GM21619 (cell line): ENCODE results near the gene TSPAN11.
"Not testable (repeated sequence)": the region's sequence is repeated elsewhere in the genome, so short reads cannot be mapped to it uniquely, and the experiment has no call there.

Experiments
- ATAC-seq: cut with Tn5 transposase; IDR thresholded peaks from one replicate; pipeline ENCODE4 v1.9.1; 2021; ENCODE audit not compliant: unreplicated experiment

The TSPAN11 gene, protein sequence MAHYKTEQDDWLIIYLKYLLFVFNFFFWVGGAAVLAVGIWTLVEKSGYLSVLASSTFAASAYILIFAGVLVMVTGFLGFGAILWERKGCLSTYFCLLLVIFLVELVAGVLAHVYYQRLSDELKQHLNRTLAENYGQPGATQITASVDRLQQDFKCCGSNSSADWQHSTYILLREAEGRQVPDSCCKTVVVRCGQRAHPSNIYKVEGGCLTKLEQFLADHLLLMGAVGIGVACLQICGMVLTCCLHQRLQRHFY

DNA sequence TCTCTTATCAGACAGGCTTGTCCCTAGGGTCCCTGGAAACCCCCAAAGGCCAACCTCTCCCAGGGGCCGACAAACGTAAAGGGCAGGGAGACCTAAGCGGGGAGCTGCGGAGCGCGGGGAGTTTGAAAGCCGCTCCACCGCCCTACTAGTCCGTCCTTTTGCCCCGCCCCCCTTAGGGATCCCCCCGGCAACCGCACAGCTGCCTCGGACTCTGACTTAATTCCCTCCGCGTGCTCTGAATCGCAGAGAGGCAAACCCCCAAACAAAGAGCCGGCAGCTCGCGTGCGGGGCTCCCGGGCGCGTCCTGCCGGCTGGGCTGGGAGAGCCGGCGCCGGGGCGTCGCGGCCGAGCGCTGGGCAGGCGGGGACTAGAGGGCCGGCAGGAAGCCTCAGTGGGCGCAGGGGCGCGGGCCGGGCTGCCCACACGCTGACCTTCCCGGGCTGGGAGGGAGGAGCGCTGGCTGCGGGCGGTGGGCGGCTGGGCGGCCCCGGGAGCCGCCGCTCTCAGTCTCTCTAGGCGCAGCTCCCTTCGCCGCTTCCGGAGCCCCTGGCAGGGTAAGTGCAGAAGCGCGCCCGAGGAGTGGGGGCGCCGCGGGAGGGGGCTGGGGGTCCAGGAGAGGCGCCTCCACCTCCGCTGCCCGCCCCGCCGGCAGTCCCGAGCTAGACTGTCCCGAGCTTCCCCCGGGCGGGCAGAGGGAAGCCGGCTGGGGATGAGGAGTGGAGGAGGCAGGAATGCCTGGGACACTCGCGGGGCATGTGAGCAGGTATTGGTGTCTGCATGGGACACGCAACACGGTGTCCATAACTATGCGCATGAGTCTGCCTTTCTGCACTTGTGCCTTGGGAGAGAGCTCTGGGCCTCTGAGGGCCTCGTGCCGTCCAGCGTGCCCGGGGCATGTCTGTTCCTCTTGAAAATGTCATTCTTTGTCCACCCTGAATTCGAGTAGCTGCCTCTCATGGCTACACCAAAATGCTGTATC is at the start of gene TSPAN11:
Gene TSPAN11 (plus strand): TSS at position 506 of the 979 bp plus-strand sequence. CDS start 27,244 bp downstream, outside the sequence.
- no peak for ATAC-seq

DNA sequence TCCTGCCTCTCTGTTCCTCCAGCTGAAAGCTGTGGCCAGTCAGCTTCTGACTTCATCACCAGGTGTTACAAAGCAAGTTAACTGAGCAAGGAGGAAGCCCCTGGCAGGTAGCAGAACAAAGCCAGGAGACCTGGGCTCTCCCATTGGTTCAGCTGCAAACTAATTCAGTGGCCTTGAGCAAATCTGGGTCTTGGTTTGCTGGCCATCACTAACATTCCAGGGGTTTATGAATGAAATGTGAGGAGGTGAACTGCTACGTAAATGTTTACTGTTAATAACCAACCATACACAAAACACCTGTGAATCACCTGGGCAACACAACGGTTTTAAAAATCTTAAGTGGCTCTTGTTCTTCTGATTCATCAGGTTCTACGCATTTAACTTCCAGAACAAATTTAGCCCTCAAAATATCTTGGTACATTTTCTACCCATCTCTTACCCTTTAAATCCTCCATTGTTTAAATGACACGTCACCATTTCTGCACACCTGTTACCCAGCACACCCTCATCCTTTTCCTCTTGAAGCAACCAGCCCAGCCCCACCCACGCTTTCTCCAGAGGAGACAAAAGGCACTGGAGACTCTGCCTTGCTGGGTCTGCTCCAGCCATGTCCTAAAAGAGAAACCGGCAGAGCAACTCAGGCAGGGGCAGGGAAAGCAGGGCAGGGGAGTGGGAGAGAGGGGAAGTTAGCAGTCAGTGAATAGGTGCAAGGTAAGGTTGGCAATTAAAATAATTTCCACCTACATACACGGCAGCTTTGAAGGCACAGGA is 49.3 kb upstream of the TSPAN11 start:
- ATAC-seq: no peak

DNA sequence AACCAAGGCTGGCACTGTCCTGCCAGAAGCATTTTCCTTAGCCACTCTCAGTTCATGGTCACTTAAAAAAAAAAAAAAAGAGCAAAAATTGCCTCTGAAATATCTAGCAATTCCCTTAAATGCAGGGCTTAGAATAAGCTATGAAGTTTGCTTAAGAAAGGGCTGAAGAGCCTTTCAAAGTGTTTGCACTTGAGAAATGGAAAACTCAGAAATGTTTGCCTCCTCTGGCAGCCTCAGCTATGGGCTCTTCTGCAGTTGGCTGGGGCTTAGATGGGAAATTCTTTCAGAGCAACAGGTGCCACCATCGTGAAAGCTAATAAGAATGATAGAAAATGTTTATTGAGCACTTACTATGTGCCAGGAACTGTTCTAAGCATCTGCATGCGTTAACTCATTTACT is 48.5 kb upstream of the TSPAN11 start:
- no peak for ATAC-seq

DNA sequence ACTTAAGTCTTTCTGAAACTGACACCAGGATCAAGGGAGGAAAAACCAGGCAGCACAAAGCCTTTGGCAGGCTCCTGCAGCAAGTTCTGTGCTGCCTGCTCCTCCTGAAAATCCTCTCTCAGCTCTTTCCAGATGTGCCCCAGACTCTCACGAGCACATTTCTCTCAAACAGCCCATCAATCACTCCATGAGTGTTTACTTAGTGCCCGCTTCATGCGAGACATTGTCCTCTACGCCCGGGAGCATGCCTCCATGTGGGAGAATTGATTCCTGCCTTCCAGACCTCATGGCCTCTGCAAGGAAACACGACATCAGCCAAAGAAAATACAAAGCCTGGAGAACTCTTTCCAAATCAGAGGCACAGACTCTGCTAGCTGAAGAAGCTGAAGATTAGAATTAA is 46.5 kb upstream of the TSPAN11 start:
- ATAC-seq: no peak

DNA sequence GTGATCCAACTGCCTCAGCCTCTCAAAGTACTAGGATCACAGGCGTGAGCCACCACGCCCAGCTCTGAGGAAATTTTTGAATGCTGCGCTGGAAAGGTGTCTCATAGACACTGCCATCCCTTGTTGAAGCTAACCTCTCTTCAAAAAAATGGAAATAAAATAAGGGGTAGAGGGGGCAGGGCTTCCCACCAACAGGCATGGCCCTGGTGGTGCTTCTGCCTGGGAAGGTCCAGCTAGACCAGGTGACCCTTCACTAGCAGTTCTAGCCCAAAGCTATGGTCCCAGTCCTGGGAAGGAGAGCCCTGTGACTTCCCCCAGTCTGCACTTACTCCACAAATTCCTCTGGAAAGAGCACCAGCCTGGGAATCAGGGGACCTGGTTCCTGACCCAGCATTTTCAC is 45.7 kb upstream of the TSPAN11 start:
- no peak for ATAC-seq

DNA sequence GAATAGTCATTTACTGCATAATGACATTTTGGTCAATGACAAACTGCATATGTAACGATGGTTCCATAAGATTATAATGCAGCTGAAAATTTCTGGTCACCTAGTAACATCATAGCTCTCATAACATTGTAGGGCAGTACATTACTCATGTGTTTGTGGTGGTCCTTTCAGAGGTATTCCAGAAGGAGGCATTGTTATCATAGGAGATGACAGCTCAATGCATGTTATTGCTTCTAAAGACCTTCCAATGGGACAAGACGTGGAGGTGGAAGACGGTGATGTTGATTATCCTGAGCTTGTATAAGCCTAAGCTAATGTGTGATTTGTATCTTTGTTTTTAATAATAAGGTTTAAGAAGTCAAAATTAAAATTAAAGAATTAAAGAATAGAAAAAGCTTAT is 43.8 kb upstream of the TSPAN11 start:
- ATAC-seq: no peak

DNA sequence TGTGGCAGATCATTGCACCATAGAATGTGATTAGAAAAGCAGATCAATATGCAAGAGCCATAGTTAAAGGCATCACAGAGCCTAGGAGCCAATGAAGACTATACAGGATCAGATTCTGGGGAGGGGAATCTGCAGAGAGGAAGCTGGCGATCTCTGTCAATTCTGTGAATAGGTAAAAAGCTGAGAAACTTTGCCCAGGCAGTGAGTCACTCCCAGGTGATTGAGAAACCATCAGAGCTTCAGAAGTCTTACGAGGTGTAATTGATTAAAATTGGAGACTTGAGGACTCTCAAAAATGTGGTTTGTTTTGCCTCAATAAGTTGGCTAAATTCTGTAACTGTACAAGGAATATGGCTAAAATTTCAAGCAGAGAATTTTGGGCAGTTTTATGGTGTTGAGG is 41.7 kb upstream of the TSPAN11 start:
- ATAC-seq: no peak

DNA sequence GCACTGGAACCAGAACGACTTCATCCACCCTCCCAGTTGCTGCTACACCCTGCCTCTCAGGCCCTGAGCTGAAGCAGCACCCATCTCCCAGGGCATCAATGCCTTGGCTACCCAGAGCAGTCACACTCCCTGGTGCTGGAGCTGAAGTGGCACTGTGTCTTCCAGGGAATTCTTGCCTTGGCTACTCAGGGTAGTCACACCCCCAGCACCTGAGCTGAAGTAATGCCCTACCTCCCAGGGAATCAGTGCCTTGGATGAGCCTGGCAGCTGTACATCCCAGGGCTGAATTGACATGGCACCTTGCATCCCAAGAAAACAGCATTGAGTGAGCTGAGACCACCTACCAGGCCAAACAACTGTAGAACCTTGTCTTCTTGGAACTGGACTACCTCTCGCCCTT is 41.2 kb upstream of the TSPAN11 start:
- no peak for ATAC-seq

DNA sequence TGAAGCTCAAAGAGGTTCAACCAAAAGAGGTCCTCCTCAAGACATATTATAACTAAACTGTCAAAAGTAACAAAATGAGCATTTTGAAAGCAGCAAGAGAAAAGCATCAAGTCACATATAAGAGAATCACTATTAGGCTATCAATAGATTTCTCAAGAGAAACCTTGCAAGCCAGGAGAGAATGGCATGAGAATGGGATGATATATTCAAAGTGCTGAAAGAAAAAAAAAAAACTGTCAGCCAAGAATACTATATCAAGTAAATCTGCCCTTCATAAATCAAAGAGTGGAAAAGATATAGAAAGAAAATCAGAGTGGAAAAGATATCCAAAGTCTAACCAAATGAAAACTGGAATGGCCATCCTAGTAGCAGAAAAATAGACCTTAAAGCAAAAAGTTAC is 39.3 kb upstream of the TSPAN11 start:
- ATAC-seq: no peak

DNA sequence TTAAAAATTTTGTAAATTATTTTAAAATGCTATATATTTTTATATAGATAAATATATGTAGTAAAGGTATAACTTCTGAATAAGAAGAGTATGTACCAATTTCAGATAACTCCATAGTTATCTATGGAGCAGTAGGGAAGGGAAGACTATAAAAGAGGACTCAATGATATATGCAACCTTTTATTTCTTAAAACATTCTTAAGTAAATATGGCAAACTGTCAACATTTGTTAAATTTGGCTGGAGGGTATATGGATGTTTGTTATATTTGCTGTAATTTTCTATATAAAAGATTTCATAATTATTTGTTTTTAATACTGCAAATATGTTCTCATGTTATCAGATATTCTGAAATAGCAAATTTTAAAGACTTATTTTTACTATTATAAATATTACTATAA is 38.3 kb upstream of the TSPAN11 start:
- no peak for ATAC-seq

DNA sequence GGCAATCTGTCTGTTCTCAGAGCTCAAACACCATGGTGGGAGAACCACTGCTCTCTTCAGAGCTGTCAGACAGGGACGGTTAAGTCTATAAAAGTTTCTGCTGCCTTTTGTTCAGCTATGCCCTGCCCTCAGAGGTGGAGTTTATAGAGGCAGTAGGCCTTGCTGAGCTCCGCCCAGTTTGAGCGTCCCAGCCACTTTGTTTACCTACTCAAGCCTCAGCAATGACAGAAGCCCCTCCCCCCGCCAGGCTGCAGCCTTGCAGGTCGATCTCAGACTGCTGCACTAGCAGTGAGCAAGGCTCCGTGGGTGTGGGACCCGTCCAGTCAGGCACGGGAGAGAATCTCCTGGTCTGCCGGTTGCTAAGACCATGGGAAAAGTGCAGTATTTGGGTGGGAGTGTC is 32.0 kb upstream of the TSPAN11 start:
- ATAC-seq: not testable (repeated sequence)

DNA sequence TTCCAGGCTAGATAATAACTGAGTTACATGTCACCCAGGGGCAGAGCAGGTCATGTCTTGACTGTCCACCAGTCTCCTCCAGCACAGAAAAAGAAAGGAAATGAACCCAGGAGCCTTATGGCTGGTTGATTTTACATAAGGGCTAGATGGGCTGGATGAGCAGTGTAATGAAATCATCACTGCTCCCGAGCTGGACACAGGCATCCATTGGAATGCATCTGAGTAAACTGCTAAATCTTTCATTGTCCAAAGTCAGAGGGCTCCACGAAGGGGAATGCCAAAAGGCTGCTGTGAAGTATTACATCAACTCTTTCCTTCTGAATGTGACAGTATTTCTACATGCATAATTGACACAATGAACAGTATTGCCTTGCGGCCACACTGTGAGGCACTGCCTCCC is 30.1 kb upstream of the TSPAN11 start:
- ATAC-seq: no peak

DNA sequence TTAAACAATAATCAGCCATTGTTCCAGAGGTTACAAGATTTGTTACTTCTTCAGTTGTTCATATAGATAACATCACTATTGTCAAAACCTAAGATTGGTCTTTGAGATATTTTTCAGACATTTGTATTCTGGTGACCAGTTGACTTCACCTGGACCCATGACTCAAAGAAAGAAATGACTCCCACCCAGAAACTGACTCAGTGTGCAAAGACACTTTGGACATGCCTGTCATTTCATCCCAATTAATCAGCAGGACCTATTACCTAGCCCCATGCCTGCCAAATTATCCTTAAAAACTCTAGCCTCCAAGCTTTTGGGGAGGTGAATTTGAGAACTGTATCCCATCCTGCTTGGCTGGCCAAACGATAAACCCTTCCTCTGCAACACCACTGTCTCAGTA is 27.7 kb upstream of the TSPAN11 start:
- no peak for ATAC-seq

DNA sequence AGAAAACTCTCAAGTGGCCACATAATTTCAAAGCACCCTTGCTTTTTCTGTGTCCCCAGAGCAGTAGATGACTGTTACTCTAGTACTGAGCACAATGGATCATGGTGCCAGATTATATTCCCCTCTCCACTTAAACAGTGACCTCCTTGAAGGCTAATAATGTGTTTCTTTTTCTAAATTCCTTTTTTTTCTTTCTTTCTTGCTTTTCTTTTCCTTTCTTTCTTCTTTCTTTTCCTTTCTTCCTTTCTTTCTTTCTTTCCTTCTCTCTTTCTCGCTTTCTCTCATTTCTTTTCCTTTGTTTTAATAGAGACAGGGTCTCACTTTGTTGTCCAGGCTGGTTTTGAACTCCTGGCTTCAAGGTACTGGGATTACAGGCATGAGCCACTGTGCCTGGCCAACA is 26.2 kb upstream of the TSPAN11 start:
- ATAC-seq: no peak

DNA sequence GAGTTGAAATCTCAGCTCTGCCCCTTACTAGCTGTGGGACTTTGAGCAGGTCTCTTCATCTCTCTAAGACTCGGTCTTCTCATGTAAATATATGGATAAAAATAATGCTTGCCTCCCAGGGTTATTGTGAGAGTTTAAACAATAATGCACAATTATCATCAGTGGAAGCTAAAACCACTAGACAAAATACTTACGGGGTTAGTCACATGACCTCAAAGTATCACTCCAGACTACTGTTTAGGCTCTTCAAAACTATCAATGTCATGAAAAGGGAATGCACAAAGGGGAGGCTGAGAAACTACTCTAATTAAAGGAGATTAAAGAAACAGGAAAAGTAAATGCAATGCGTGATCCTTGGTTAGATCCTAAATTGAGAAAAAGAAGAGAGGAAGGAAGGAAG is 24.5 kb upstream of the TSPAN11 start:
- ATAC-seq: no peak

DNA sequence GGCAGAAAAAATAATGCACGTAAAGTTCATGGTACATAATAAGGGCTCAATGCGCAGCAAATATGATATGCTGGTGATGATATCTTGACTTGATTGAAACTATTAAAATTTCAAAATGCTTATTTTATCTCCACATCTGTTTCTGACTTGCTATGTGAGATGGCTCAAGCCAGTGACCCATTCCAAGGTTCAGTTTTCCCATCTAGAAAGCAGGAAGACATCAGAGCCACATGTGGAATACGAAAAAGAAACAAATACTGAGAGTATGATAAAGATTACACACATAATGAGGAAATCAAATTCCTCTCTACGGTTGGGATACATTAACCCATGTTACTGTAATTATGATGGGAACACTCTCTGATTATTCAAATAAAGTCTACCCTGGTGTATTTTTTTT is 24.0 kb upstream of the TSPAN11 start:
- no peak for ATAC-seq

DNA sequence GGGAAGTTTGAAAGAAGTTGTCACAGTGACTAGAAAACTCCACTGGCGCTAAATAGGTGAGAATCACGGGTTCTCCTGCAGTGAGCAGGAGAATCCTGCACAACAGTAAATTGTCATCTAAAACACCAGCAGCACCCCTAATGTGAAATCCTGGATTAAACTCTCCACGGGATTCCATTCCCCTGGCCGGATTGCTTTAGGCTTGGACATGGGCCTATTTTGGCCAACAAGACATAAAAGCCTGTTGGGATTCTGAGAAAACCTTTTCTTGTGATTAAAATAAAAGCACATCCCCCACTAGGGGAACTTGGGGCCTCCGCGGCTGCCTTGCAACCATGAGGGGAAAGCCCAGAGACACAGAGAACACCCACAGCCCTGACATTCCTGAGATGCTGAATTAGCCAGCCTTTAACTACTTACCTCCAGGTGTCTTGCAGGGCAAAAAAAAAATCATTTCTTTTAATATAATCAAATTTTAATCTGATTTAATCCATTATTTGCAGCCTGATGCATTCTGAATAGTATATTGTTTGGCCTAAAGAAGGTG is 21.0 kb upstream of the TSPAN11 start:
- ATAC-seq: no peak

DNA sequence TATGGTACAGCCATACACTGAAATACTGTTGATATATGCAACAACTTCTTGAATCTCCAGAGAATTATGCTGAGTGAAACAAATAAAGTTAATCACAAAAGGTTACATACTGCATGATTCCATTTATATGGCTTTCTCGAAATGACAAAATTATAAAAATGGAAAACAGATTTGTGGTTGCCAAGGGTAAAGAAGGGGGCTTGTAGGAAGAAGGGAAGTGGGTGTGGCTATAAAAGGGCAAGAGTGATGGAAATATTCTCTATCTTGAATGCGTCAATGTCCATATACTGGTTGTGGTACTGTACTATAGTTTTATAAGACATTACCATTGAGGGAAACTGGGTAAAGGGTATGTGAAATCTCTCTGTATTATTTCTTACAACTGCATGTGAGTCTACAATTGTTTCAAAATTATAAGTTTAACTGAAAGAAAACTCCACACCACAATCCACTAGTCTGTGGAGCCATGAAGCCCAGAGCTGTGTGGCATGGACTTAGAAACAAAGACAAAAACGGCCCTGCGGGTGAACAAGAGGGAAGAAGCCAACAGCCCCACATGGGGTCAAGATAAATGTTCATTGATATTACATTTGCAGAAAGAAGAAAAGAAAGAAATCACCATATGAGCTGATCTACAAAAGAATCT is 18.3 kb upstream of the TSPAN11 start:
- no peak for ATAC-seq

DNA sequence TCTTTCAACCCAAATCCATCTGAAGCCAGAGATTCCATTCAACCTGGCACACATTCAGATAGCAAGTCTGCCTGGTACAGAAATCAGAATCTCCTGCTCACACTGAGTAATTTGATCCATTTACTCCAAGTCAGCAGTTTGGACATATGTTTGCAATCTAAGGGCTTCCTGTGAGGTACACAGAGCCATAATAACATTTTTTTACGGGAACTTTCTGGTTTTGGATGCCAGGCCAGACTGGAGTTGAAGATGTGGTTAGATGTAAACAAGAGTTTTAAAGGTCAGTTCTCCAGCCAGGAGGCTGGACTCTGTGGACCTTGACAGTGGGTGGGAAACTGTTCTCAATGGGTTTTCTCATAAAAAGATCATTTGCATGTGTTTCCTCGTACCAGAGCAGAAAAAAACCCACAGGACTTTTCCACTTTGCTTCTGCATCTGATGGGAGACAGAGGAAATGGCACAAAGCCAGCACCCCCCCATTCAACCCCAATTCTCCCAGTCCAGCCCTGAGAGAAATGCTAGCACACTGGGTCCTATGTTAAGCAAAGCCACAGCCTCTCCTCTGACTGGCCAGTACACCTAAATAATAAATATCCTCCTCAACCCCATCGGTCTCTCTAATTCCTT is 17.7 kb upstream of the TSPAN11 start:
- no peak for ATAC-seq

DNA sequence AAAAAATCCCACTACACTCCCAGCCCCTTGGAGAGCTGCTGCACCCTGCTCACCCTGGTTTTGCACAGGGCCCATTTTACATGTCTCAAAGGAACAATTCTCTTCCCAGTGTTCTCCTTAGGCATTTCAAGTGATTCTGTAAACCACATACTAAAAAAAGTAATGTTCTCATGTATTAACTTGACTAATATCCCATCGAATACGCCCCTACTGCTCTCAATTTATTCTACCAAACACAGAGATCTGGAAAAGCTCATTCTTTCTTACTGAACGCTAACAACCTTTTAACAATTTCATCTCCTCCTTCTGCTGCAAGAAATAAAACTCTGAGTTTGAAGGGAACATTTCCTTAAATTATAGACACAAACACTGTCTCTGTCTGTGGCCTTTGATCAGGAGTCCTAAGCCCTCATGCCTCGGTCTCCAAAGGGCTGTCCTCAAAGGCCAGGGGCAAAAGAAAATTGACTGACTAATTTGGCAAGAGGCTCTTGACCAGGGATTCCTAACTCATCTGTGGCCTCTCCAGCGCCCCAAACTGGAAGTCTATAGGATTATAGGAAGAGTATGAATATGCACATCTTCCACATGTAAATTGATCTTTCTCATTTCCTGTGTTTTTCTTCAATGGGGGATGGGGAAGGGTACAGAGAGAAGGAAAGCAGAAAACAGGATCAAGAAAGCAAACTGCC is 17.1 kb upstream of the TSPAN11 start:
- no peak for ATAC-seq
